Measurements from ENCODE around the gene RTP1.

The RTP1 gene

GRCh38 chr3:187243933-187244524 is 46.7 kb downstream of the RTP1 start:
- no peak for DNase-seq

DNA sequence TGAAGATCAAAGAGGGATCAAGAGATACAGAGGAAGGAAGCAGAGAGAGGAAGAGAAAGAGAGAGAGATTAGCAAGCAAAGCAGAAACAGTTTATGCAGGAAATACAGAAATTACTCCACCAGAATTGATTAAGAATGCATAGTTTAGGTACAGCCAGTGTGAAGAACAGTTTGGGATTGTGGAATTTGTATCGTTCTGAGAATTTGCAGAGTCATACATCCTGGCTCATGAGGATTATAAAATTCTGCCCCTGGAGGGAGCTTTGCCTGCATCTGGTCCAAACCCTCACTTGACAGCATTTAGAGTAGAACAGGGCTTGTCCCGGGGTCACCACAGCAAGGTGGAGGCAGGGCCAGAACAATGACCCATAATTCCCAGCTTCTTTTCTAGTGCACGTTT is 50.1 kb downstream of the RTP1 start:
- no peak for DNase-seq
